GM12878 (cell line): ENCODE measurements around the gene SYPL2. TPM values are rescaled to one million over a fixed set of nuclear protein-coding genes. Genes with fewer than 3 reads are reported as not detected.

ENCODE experiments used
- ATAC-seq: fragments of 200-7000 bp; cut with Tn5 transposase; 3 replicates; pipeline ENCODE4 v1.9.1; 2020; ENCODE audit warnings: mild to moderate bottlenecking, moderate library complexity
- BruUV-seq: library from RNA; stranded (reverse); fragments of 400-500 nt; replicated peaks from 2 replicates; lab custom pipeline; 2021; lab: Mats Ljungman, UMichigan
- CTCF ChIA-PET: fragments of 300-600 bp; sonication (Branson Sonifier 250); formaldehyde crosslinking; extraction: SDS; loops from one replicate; lab custom pipeline; 2021; ENCODE audit warnings: inconsistent platforms; lab: Yijun Ruan, JAX
- POLR2A ChIA-PET: fragments of 350-600 bp; formaldehyde crosslinking; extraction: SDS; loops from one replicate; lab custom pipeline; 2021; ENCODE audit warnings: inconsistent platforms; lab: Charles Lee
- RAD21 ChIA-PET: fragments of 300-600 bp; sonication (Branson Sonifier 250); formaldehyde crosslinking; loops from one replicate; lab custom pipeline; 2023; ENCODE audit warnings: antibody characterized with exemption; ENCODE audit not compliant: unreplicated experiment; lab: Charles Lee
- SMC1A ChIA-PET: fragments of 300-600 bp; sonication (Branson Sonifier 250); formaldehyde crosslinking; loops from one replicate; lab custom pipeline; 2023; ENCODE audit not compliant: unreplicated experiment, uncharacterized antibody; lab: Charles Lee
- DNase-seq: peaks from one replicate; pipeline ENCODE4 v3.0.0-alpha.2; 2011; ENCODE audit warnings: low read depth, low spot score
- FAIRE-seq: peaks from 3 replicates; lab custom pipeline; 2011; peaks lifted over from hg19 to GRCh38; lab: Jason Lieb, UNC
- H2AFZ ChIP-seq: 2 replicates; pipeline ENCODE4 v1.6.0; 2011; ENCODE audit warnings: low read depth, low read length, control low read depth; ENCODE audit not compliant: control insufficient read depth
- H3K27ac ChIP-seq: 2 replicates; pipeline ENCODE4 v1.5.1; 2011; ENCODE audit warnings: control low read depth; ENCODE audit not compliant: control insufficient read depth, insufficient read depth
- H3K27me3 ChIP-seq, 2 experiments: replicated peaks in 1 of 2; 2 replicates each; pipeline versions ENCODE4 v1.6.0 to v1.6.1; 2011; ENCODE audit warnings: low read length in 1 of 2; ENCODE audit not compliant: control insufficient read depth in 2 of 2, insufficient read depth in 2 of 2
- H3K36me3 ChIP-seq, 2 experiments: 2 replicates each; pipeline ENCODE4 v1.5.1; 2011; ENCODE audit warnings: low read length in 1 of 2; ENCODE audit not compliant: control insufficient read depth in 2 of 2, insufficient read depth in 2 of 2
- H3K4me1 ChIP-seq: 2 replicates; pipeline ENCODE4 v1.6.1; 2011; ENCODE audit warnings: mild to moderate bottlenecking, low read length, moderate library complexity, mixed read lengths; ENCODE audit not compliant: control insufficient read depth, insufficient read depth
- H3K4me2 ChIP-seq: 2 replicates; pipeline ENCODE4 v1.6.0; 2011; ENCODE audit warnings: control low read depth; ENCODE audit not compliant: control insufficient read depth, insufficient read depth
- H3K4me3 ChIP-seq: fragments of 200-600 bp; sonication (generic); 2 replicates; pipeline ENCODE4 v1.5.1; 2016
- H3K79me2 ChIP-seq: 2 replicates; pipeline ENCODE4 v1.6.0; 2011; ENCODE audit warnings: low read length; ENCODE audit not compliant: control insufficient read depth, insufficient read depth
- H3K9ac ChIP-seq: 2 replicates; pipeline ENCODE4 v1.8.0; 2011; ENCODE audit warnings: low read length, control low read depth, mixed read lengths; ENCODE audit not compliant: control insufficient read depth, insufficient read depth
- H3K9me3 ChIP-seq: replicated peaks from 3 replicates; pipeline ENCODE4 v1.5.1; 2011; ENCODE audit warnings: mild to moderate bottlenecking, low read length; ENCODE audit not compliant: control insufficient read depth, insufficient read depth
- H4K20me1 ChIP-seq: 2 replicates; pipeline ENCODE4 v1.6.0; 2011; ENCODE audit not compliant: control insufficient read depth, insufficient read depth
- E4F1 ChIP-seq: fragments of 450-650 bp; IDR thresholded peaks from 2 replicates; pipeline ENCODE4 v1.6.1; 2018; ENCODE audit warnings: borderline replicate concordance, mild to moderate bottlenecking; ENCODE audit not compliant: partially characterized antibody
- EZH2 ChIP-seq: IDR thresholded peaks from 2 replicates; pipeline ENCODE4 v1.6.1; 2012; ENCODE audit warnings: low read depth, mild to moderate bottlenecking, control low read depth, inconsistent platforms, low read length, borderline replicate concordance; ENCODE audit not compliant: control insufficient read depth
- POLR2A ChIP-seq: IDR thresholded peaks from 2 replicates; pipeline ENCODE4 v1.6.1; 2011; ENCODE audit warnings: low read depth, mild to moderate bottlenecking, low read length
- WGBS: methylation state at CpG from one replicate; pipeline ENCODE4 v1.1.6; 2016; ENCODE audit warnings: low lambda C conversion rate; ENCODE audit not compliant: insufficient replicate concordance, insufficient coverage; ENCODE audit errors: missing lambda C conversion rate; 5-methylcytosine and 5-hydroxymethylcytosine counted together
- in situ Hi-C: fragments of 300-500 bp; cut with MboI; formaldehyde crosslinking; loops from 9 replicates; pipeline ENCODE4 v1.14.3; 2018; ENCODE audit warnings: mixed read lengths
- intact Hi-C: fragments of 100-400 bp; cut with micrococcal nuclease; formaldehyde crosslinking; loops from one replicate; pipeline ENCODE4 v1.14.2; 2022; ENCODE audit not compliant: unreplicated experiment
- polyA plus RNA-seq, 11 experiments: library from polyadenylated mRNA; depleted of rRNA in 4 of 11; unstranded in 6 of 11; stranded (reverse) in 5 of 11; fragments of >200 nt; fragmentation: Nextera tagmentation in 4 of 11; fragmentation: Illumina TruSeq in 1 of 11; extraction: Ambion mirVana in 4 of 11; extraction: Trizol in 1 of 11; gene quantifications; 1 replicate in 1 of 11; 2 replicates in 10 of 11; pipeline versions ENCODE4 v1.2.1 to v1.2.3, GENCODE V29; 2011 to 2016; ENCODE audit warnings: inconsistent platforms in 2 of 11, missing spikeins in 2 of 11, low read depth in 1 of 11
- total RNA-seq, 4 experiments: library from RNA; depleted of rRNA in 3 of 4; stranded (reverse); fragments of >200 nt in 3 of 4; fragmentation: Illumina TruSeq in 1 of 4; extraction: Trizol in 1 of 4; gene quantifications; 2 replicates each; pipeline versions ENCODE4 v1.2.1 to v1.2.3, GENCODE V29; 2013 to 2021

The SYPL2 gene
- total and polyA plus RNA-seq, 10 of the 15 experiments (the other 5 are each of a cell fraction or from before 2014, with no cell fraction given) = 0.04 to 0.11 (median 0.06) TPM; not detected in 3

- TF ChIP-seq E4F1 = no peak
These were observed 8.5 kb upstream of the SYPL2 start (continued) for GRCh38 chr1:109457819-109458218.

- no peak for DNase-seq
- H3K4me2 ChIP-seq = peak overlapping the region; percentile 64; the same call in 1 of the 2 replicates
- ChIA-PET POLR2A (no interaction called here), RAD21 (no interaction called here), SMC1A (no interaction called here), CTCF (interaction anchor here (0.7 kb wide), 1 partner anchor 67 kb away, joined by 3 read pairs; no protein-coding TSS in a partner anchor)
- no peaks in the 10 kb centered on the region for H3K4me1 ChIP-seq
- no peak overlapping the region for H2AFZ ChIP-seq
- H3K4me3 ChIP-seq = no peak overlapping the region
- no peak overlapping the region for H3K27ac ChIP-seq
- H3K9me3 ChIP-seq = no peaks in the 10 kb centered on the region
- in situ Hi-C loops (no loop called here), intact Hi-C loops (no loop called here)
- H3K36me3 ChIP-seq = no peaks in the 10 kb centered on the region
- no peaks in the 10 kb centered on the region for H4K20me1 ChIP-seq
- no TSS peak for BruUV-seq
- 53% methylated on average over 9 of the region's 24 CpGs for WGBS
- ATAC-seq = no peak
- FAIRE-seq = no peak
- H3K79me2 ChIP-seq = no peaks in the 10 kb centered on the region
- TF ChIP-seq POLR2A (no peak), EZH2 (0 out of 2 replicates have a peak, but pooled peaks have one; percentile 72)
- TF ChIP-seq, all 136 proteins: peak for 1
- Histone ChIP-seq H3K27me3 (peaks cover 4 to 7% of the 10 kb centered on the region in 2 experiments; a peak in 3 of 4 replicates), H3K9ac (no peak overlapping the region)
These were observed 258 bp upstream of the SYPL2 start for GRCh38 chr1:109466125-109466451.
